ENCODE measurements around the gene ZC3H7A. TPM values are rescaled to one million over a fixed set of nuclear protein-coding genes. Genes with fewer than 3 reads are reported as not detected.

ZC3H7A gene
- total and polyA plus RNA-seq, 10 of the 15 experiments (the other 5 are each of a cell fraction or from before 2014, with no cell fraction given), result 46.3 to 188 (median 68.6) TPM

- BruUV-seq (replicated peaks), result no TSS peak
These were observed 44.0 kb upstream of the ZC3H7A start for GRCh38 chr16:11841026-11841425.

More at GRCh38 chr16:11841026-11841425, 44.0 kb upstream of the ZC3H7A start:
- ChIA-PET RAD21 (ENCODE audit: unreplicated experiment) (no interaction called here), CTCF (interaction anchor here (0.6 kb wide), 1 partner anchor 12 kb away, joined by 3 read pairs; no protein-coding TSS in a partner anchor), SMC1A (ENCODE audit: uncharacterized antibody, unreplicated experiment) (interaction anchor here (1.0 to 1.9 kb wide), 2 partner anchors 8 to 10 kb away, joined by 4 read pairs; partner anchors contain the start of gene RSL1D1), POLR2A (interaction anchor here (1.2 kb wide), 1 partner anchor 8 kb away, joined by 3 read pairs; no protein-coding TSS in a partner anchor)
- 96% methylated on average over 7 of the region's 7 CpGs for WGBS (ENCODE audit: insufficient coverage, insufficient replicate concordance, low lambda C conversion rate, missing lambda C conversion rate)
- ATAC-seq (no peak), FAIRE-seq (no peak), DNase-seq (ENCODE audit: low read depth, low spot score) (no peak)
- H3K4me3 ChIP-seq, result no peak overlapping the region
- no peak overlapping the region for H2AFZ ChIP-seq (ENCODE audit: control insufficient read depth, low read depth, low read length)
- no peaks in the 10 kb centered on the region for H3K27me3 ChIP-seq (replicated peaks in 1 of 2; ENCODE audit: control insufficient read depth in 2 of 2, insufficient read depth in 2 of 2, low read length in 1 of 2)
- no peaks in the 10 kb centered on the region for H4K20me1 ChIP-seq (ENCODE audit: control insufficient read depth, insufficient read depth)
- in situ Hi-C loops (cut with MboI), result no loop called here
- intact Hi-C loops (cut with micrococcal nuclease; ENCODE audit: unreplicated experiment), result no loop called here
- peaks cover 21 to 42% of the 10 kb centered on the region in 2 experiments for H3K36me3 ChIP-seq (ENCODE audit: control insufficient read depth in 2 of 2, insufficient read depth in 2 of 2, low read length in 1 of 2)
- H3K79me2 ChIP-seq (ENCODE audit: control insufficient read depth, insufficient read depth, low read length), result 0 out of 2 replicates have a peak, but pooled peaks cover 1% of the 10 kb centered on the region
- no peaks in the 10 kb centered on the region for H3K4me1 ChIP-seq (ENCODE audit: control insufficient read depth, insufficient read depth, low read length)
- TF ChIP-seq BRCA1 (IDR thresholded peaks at IDR 0.05; ENCODE audit: low read depth, low read length) (no peak), SP1 (IDR thresholded peaks at IDR 0.05; ENCODE audit: low read depth, low read length) (no peak), ZSCAN29 (IDR thresholded peaks at IDR 0.05) (no peak), BCL3 (IDR thresholded peaks at IDR 0.05; ENCODE audit: borderline replicate concordance, insufficient read depth, low read depth, low read length, poor library complexity, severe bottlenecking) (no peak), ZNF274 (IDR thresholded peaks at IDR 0.05; ENCODE audit: insufficient read depth, insufficient read length) (no peak), CHD1 (IDR thresholded peaks at IDR 0.05; ENCODE audit: low read depth, low read length) (no peak), MTA2 (IDR thresholded peaks at IDR 0.05; ENCODE audit: low read depth) (no peak), GATAD2B (conservative IDR thresholded peaks at IDR 0.05; ENCODE audit: low read depth) (no peak), CBX3 (IDR thresholded peaks at IDR 0.05; ENCODE audit: borderline replicate concordance, low read depth) (no peak), ZBTB40 (IDR thresholded peaks at IDR 0.05; ENCODE audit: borderline replicate concordance) (no peak), PAX5 (IDR thresholded peaks at IDR 0.05; ENCODE audit: borderline replicate concordance, low read depth, low read length) (no peak), SIX5 (IDR thresholded peaks at IDR 0.05; ENCODE audit: low read depth, low read length, severe bottlenecking) (no peak), ZNF24 (IDR thresholded peaks at IDR 0.05) (no peak), ESRRA (IDR thresholded peaks at IDR 0.05; ENCODE audit: low read length) (no peak), ZZZ3 (IDR thresholded peaks at IDR 0.05; ENCODE audit: control insufficient read depth, insufficient read length, low read depth) (no peak), ATF3 (IDR thresholded peaks at IDR 0.05; ENCODE audit: borderline replicate concordance, extremely low read depth, low read depth, low read length) (no peak)
- H3K27ac ChIP-seq (ENCODE audit: control insufficient read depth, insufficient read depth), result no peak overlapping the region
- H3K9me3 ChIP-seq (replicated peaks; ENCODE audit: control insufficient read depth, insufficient read depth, low read length), result no peaks in the 10 kb centered on the region
- no peak overlapping the region for H3K9ac ChIP-seq (ENCODE audit: control insufficient read depth, insufficient read depth, low read length)
- no peak overlapping the region for H3K4me2 ChIP-seq (ENCODE audit: control insufficient read depth, insufficient read depth)
